ENCODE measurements around the gene DHODH.

Gene DHODH

GRCh38 chr16:72027669-72028378 lies 19.3 kb downstream of the DHODH start:
- no peaks in the 10 kb centered on the region for H3K9me3 ChIP-seq (ENCODE audit: control insufficient read depth, insufficient read depth, low read length)
- peaks cover 7% of the 10 kb centered on the region; the same call in 1 of the 2 replicates for H3K36me3 ChIP-seq (ENCODE audit: control insufficient read depth, insufficient read depth, low read length)
- H3K4me3 ChIP-seq (ENCODE audit: low read length): no peak overlapping the region
- H3K27me3 ChIP-seq (ENCODE audit: control insufficient read depth, insufficient read depth, low read length): no peaks in the 10 kb centered on the region
- no peaks in the 10 kb centered on the region for H3K4me1 ChIP-seq (ENCODE audit: control insufficient read depth, insufficient read depth, low read length)
- no peak overlapping the region for H3K27ac ChIP-seq (ENCODE audit: low read length)
- no peak for DNase-seq (ENCODE audit: low read depth, low spot score)
- no CpG with 5 or more reads among the region's 6 CpGs for WGBS (ENCODE audit: insufficient coverage, insufficient read length)

DNA sequence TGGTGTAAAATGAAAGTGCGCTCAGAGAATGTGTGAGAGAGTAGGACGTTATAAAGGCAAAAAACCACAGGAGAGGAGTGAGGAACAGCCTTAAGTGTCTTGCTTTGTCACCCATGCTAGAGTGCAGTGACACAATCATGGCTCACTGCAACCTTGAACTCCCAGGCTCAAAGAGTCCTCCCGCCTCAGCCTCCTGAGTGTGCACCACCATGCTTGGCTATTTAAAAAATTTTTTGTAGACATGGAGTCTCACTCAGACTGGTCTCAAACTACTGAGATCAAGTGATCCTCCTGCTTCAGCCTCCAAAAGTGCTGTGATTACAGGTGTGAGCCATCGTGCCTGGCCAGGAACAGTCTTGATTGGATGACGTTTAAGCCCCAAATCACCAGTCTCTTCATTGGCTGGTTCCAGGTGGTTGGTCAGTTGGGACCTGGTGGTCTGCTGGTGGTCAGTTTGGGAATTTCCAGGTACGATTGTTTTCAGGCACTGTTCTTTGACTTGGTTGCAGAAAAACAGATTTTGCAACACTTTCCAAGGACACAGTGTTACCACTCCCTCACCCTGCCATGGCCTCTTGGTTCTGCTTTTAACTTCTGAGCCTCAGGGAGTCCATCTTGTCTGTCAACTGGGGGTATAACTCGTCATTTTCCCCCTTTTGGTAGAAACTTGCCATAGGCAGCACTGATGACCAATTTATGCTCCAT lies 21.2 kb downstream of the DHODH start:
- Histone ChIP-seq H3K27ac (ENCODE audit: low read length) (no peak overlapping the region), H3K4me3 (ENCODE audit: low read length) (no peak overlapping the region), H3K36me3 (ENCODE audit: control insufficient read depth, insufficient read depth, low read length) (peaks cover 3% of the 10 kb centered on the region; the same call in 1 of the 2 replicates), H3K27me3 (ENCODE audit: control insufficient read depth, insufficient read depth, low read length) (no peaks in the 10 kb centered on the region), H3K9me3 (ENCODE audit: control insufficient read depth, insufficient read depth, low read length) (no peaks in the 10 kb centered on the region), H3K4me1 (ENCODE audit: control insufficient read depth, insufficient read depth, low read length) (no peaks in the 10 kb centered on the region)
- no CpG with 5 or more reads among the region's 7 CpGs for WGBS (ENCODE audit: insufficient coverage, insufficient read length)
- no peak for DNase-seq (ENCODE audit: low read depth, low spot score)

DNA sequence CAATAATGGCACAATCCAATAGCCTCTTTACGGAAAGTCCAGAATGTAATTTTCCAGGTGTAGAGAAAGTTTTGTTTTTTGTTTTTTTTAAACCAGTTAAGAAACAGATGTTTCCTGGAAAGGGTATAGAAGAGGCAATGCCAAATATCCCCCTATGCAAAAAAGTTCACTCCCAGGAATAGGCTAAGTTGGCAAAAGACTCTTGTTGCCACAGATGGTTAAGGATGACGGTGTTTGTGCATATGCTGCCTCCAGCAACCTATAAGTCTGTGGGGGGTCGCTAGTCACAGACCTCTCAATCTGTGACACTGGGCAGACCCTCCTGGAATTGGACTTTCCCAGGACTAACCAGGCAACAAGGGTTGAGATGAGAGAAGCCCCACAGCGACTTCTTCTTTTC lies 24.9 kb downstream of the DHODH start:
- no peak for DNase-seq (ENCODE audit: low read depth, low spot score)
- H3K4me1 ChIP-seq (ENCODE audit: control insufficient read depth, insufficient read depth, low read length): no peaks in the 10 kb centered on the region
- no peak overlapping the region for H3K4me3 ChIP-seq (ENCODE audit: low read length)
- H3K27me3 ChIP-seq (ENCODE audit: control insufficient read depth, insufficient read depth, low read length): no peaks in the 10 kb centered on the region
- no peaks in the 10 kb centered on the region for H3K36me3 ChIP-seq (ENCODE audit: control insufficient read depth, insufficient read depth, low read length)
- no peaks in the 10 kb centered on the region for H3K9me3 ChIP-seq (ENCODE audit: control insufficient read depth, insufficient read depth, low read length)
- no peak overlapping the region for H3K27ac ChIP-seq (ENCODE audit: low read length)
- no CpG with 5 or more reads among the region's 4 CpGs for WGBS (ENCODE audit: insufficient coverage, insufficient read length)

DNA sequence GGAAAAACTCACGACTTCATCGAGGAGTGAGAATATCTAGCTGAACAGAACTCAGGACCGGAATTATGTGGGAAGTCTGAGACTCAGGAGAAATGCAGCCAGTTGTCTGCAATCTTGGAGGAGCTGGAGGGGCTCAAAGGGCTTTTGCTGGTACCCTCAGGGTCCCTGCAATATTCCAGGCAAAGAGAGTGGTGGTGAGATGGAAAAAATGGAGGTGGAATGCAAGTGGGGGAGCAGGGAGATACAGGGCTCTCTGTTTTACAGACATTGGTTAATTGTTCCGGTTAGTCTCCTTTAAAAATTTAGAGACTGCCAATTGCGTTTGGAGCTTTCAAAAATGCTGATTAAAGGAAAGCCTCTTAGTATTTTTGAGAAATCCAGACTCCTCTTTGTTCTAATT lies 27.6 kb downstream of the DHODH start:
- no CpG with 5 or more reads among the region's 5 CpGs for WGBS (ENCODE audit: insufficient coverage, insufficient read length)
- Histone ChIP-seq H3K27me3 (ENCODE audit: control insufficient read depth, insufficient read depth, low read length) (no peaks in the 10 kb centered on the region), H3K4me3 (ENCODE audit: low read length) (no peak overlapping the region), H3K9me3 (ENCODE audit: control insufficient read depth, insufficient read depth, low read length) (no peaks in the 10 kb centered on the region), H3K27ac (ENCODE audit: low read length) (no peak overlapping the region), H3K36me3 (ENCODE audit: control insufficient read depth, insufficient read depth, low read length) (no peaks in the 10 kb centered on the region), H3K4me1 (ENCODE audit: control insufficient read depth, insufficient read depth, low read length) (no peaks in the 10 kb centered on the region)
- DNase-seq (ENCODE audit: low read depth, low spot score): no peak

DNA sequence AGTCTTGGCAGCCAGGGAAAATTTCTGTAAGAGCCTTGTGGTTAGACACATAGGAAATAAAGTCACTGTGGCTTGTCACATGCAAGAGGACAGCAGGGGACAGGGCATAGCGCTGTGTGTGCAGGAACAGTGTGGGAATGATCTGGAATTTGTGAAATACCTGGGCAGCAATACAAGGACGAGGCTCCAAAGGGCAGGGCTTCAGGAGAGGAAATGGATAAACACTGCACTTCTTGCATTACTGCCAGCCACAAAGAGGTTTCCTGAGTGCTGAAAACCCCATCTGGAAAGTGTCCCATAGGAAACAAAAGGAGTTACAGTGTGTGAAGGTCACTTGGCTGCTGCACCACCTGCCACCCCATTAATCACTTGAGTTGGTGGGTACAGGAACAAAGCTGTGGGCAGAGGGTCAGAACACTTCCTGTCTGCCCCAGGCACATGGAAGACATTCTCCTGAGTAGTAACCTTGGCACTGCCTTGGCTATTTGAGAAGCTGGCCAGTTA lies 33.7 kb downstream of the DHODH start:
- Histone ChIP-seq H3K4me1 (ENCODE audit: control insufficient read depth, insufficient read depth, low read length) (no peaks in the 10 kb centered on the region), H3K4me3 (ENCODE audit: low read length) (no peak overlapping the region), H3K27me3 (ENCODE audit: control insufficient read depth, insufficient read depth, low read length) (no peaks in the 10 kb centered on the region), H3K27ac (ENCODE audit: low read length) (no peak overlapping the region), H3K9me3 (ENCODE audit: control insufficient read depth, insufficient read depth, low read length) (no peaks in the 10 kb centered on the region), H3K36me3 (ENCODE audit: control insufficient read depth, insufficient read depth, low read length) (no peaks in the 10 kb centered on the region; the same call in 1 of the 2 replicates)
- DNase-seq (ENCODE audit: low read depth, low spot score): no peak
- WGBS (ENCODE audit: insufficient coverage, insufficient read length): no CpG with 5 or more reads among the region's 2 CpGs

- H3K9me3 ChIP-seq (ENCODE audit: control insufficient read depth, insufficient read depth, low read length): no peaks in the 10 kb centered on the region
- H3K4me1 ChIP-seq (ENCODE audit: control insufficient read depth, insufficient read depth, low read length): no peaks in the 10 kb centered on the region
- H3K27me3 ChIP-seq (ENCODE audit: control insufficient read depth, insufficient read depth, low read length): no peaks in the 10 kb centered on the region
- DNase-seq (ENCODE audit: low read depth, low spot score): no peak
- H3K4me3 ChIP-seq (ENCODE audit: low read length): no peak overlapping the region
- no peak overlapping the region for H3K27ac ChIP-seq (ENCODE audit: low read length)
- WGBS (ENCODE audit: insufficient coverage, insufficient read length): no CpG with 5 or more reads among the region's 3 CpGs
- H3K36me3 ChIP-seq (ENCODE audit: control insufficient read depth, insufficient read depth, low read length): no peaks in the 10 kb centered on the region; the same call in 1 of the 2 replicates
These were observed 34.5 kb downstream of the DHODH start for GRCh38 chr16:72043058-72043457.

DNA sequence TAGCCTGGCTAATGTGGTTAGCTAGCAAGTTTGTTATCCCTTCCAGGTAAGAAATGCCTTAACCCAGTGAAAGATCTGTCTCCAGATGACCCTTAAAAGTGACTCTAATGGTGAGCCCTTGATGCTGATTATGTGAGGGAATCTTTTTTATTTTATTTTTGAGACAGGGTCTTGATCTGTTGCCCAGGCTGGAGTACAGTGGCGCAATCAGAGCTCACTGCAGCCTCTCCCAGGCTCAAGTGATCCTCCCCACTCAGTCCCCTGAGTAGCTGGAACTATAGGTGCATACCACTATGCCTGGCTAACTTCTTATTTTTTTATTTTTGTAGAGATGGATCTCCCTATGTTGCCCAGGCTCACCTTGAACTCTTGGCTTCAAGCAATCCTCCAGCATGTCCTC lies 35.0 kb downstream of the DHODH start:
- no CpG with 5 or more reads among the region's 1 CpG for WGBS (ENCODE audit: insufficient coverage, insufficient read length)
- H3K36me3 ChIP-seq (ENCODE audit: control insufficient read depth, insufficient read depth, low read length): no peaks in the 10 kb centered on the region; the same call in 1 of the 2 replicates
- H3K27me3 ChIP-seq (ENCODE audit: control insufficient read depth, insufficient read depth, low read length): no peaks in the 10 kb centered on the region
- no peak overlapping the region for H3K4me3 ChIP-seq (ENCODE audit: low read length)
- H3K9me3 ChIP-seq (ENCODE audit: control insufficient read depth, insufficient read depth, low read length): no peaks in the 10 kb centered on the region
- no peak overlapping the region for H3K27ac ChIP-seq (ENCODE audit: low read length)
- no peak for DNase-seq (ENCODE audit: low read depth, low spot score)
- H3K4me1 ChIP-seq (ENCODE audit: control insufficient read depth, insufficient read depth, low read length): no peaks in the 10 kb centered on the region

- Histone ChIP-seq H3K36me3 (ENCODE audit: control insufficient read depth, insufficient read depth, low read length) (no peaks in the 10 kb centered on the region; the same call in 1 of the 2 replicates), H3K9me3 (ENCODE audit: control insufficient read depth, insufficient read depth, low read length) (no peaks in the 10 kb centered on the region), H3K27ac (ENCODE audit: low read length) (no peak overlapping the region), H3K4me1 (ENCODE audit: control insufficient read depth, insufficient read depth, low read length) (no peaks in the 10 kb centered on the region), H3K27me3 (ENCODE audit: control insufficient read depth, insufficient read depth, low read length) (no peaks in the 10 kb centered on the region), H3K4me3 (ENCODE audit: low read length) (no peak overlapping the region)
- no peak for DNase-seq (ENCODE audit: low read depth, low spot score)
- no CpG with 5 or more reads among the region's 6 CpGs for WGBS (ENCODE audit: insufficient coverage, insufficient read length)
These were observed 35.8 kb downstream of the DHODH start for GRCh38 chr16:72044296-72044695.

- Histone ChIP-seq H3K27ac (ENCODE audit: low read length) (no peak overlapping the region), H3K4me3 (ENCODE audit: low read length) (no peak overlapping the region)
- no CpG with 5 or more reads among the region's 2 CpGs for WGBS (ENCODE audit: insufficient coverage, insufficient read length)
These were observed 36.3 kb downstream of the DHODH start for GRCh38 chr16:72044825-72045359.

DNA sequence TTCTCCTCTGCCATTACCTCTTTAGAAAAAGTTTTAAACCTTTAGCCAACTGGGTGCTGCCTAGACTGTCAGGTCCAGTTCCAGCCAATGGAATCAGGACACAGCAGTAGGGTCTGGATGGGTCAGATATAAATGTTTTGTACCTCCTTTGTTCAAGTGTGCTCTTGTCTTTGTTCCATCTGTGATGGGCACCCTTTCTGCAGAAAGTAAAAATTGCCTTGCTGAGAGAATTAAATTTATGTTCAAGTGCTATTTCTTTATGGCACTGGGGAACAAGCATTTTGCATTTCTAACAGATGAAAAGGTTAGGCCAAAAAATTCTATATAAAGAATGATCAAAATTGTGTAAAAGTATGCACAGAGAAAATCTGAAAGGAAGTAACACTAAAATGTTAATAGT lies 40.6 kb downstream of the DHODH start:
- no peak for DNase-seq (ENCODE audit: low read depth, low spot score)
- H3K4me3 ChIP-seq (ENCODE audit: low read length): no peak overlapping the region
- H3K27ac ChIP-seq (ENCODE audit: low read length): no peak overlapping the region
- no peaks in the 10 kb centered on the region for H3K27me3 ChIP-seq (ENCODE audit: control insufficient read depth, insufficient read depth, low read length)
- H3K9me3 ChIP-seq (ENCODE audit: control insufficient read depth, insufficient read depth, low read length): no peaks in the 10 kb centered on the region
- H3K36me3 ChIP-seq (ENCODE audit: control insufficient read depth, insufficient read depth, low read length): no peaks in the 10 kb centered on the region
- H3K4me1 ChIP-seq (ENCODE audit: control insufficient read depth, insufficient read depth, low read length): no peaks in the 10 kb centered on the region

More at GRCh38 chr16:72044825-72045359, 36.3 kb downstream of the DHODH start:
- no peak for DNase-seq (ENCODE audit: low read depth, low spot score)
- H3K9me3 ChIP-seq (ENCODE audit: control insufficient read depth, insufficient read depth, low read length): no peaks in the 10 kb centered on the region
- H3K4me1 ChIP-seq (ENCODE audit: control insufficient read depth, insufficient read depth, low read length): no peaks in the 10 kb centered on the region
- no peaks in the 10 kb centered on the region; the same call in 1 of the 2 replicates for H3K36me3 ChIP-seq (ENCODE audit: control insufficient read depth, insufficient read depth, low read length)
- H3K27me3 ChIP-seq (ENCODE audit: control insufficient read depth, insufficient read depth, low read length): no peaks in the 10 kb centered on the region

Measured in iPS DF 6.9 (cell line).